ENCODE measurements around the gene SH3TC2. TPM values are rescaled to one million over a fixed set of nuclear protein-coding genes. Genes with fewer than 3 reads are reported as not detected.

SH3TC2 gene
- total RNA-seq, 4 donors from 2014 or later = 0.29 to 3.5 (median 2.1) TPM

- H3K9me3 ChIP-seq = no peaks in the 10 kb centered on the region
- no peaks in the 10 kb centered on the region for H3K27me3 ChIP-seq
- H3K4me1 ChIP-seq = no peaks in the 10 kb centered on the region
- no peak overlapping the region for H3K4me3 ChIP-seq
- H3K27ac ChIP-seq = no peak overlapping the region
- TF ChIP-seq CTCF (IDR thresholded peaks at IDR 0.05) (no peak), POLR2A (IDR thresholded peaks at IDR 0.05) (no peak)
- no peak for DNase-seq
- no peaks in the 10 kb centered on the region for H3K36me3 ChIP-seq
- intact Hi-C loops (cut with DNase I; ENCODE audit: low total_unique reads) = no loop called here
Observed at GRCh38 chr5:149045089-149045460, 17.8 kb downstream of the SH3TC2 start.

- Histone ChIP-seq H3K9me3 (no peaks in the 10 kb centered on the region), H3K4me3 (no peak overlapping the region), H3K27me3 (no peaks in the 10 kb centered on the region), H3K4me1 (no peaks in the 10 kb centered on the region), H3K27ac (no peak overlapping the region), H3K36me3 (no peaks in the 10 kb centered on the region)
- intact Hi-C loops (cut with DNase I; ENCODE audit: low total_unique reads) = no loop called here
- no peak for TF ChIP-seq POLR2A (IDR thresholded peaks at IDR 0.05)
- TF ChIP-seq CTCF (IDR thresholded peaks at IDR 0.05) = no peak
- DNase-seq = no peak
Observed at GRCh38 chr5:149044453-149045088, 18.3 kb downstream of the SH3TC2 start.

DNA sequence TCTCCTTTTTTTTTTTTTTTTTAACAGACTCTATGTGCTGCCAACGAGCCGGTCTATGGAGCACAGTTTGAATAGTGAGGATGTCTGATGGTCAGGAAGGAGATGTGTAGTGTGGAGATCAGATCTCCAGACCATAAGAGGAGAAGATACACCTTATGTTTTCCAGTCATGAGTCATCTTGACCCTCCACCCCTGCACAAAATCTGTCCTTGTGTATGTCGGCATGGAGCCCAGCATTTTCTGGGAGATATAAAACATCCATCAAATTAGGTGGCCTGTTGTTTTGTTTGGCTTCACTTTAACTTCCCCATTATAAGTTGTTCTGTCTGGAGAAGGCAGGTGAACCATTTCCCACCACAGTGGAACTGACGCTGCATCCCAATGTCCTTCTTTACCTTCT is 19.2 kb downstream of the SH3TC2 start:
- DNase-seq = no peak
- no peaks in the 10 kb centered on the region for H3K4me1 ChIP-seq
- intact Hi-C loops (cut with DNase I; ENCODE audit: low total_unique reads) = no loop called here
- H3K9me3 ChIP-seq = no peaks in the 10 kb centered on the region
- TF ChIP-seq POLR2A (IDR thresholded peaks at IDR 0.05) (no peak), CTCF (IDR thresholded peaks at IDR 0.05) (no peak)
- no peak overlapping the region for H3K4me3 ChIP-seq
- H3K27me3 ChIP-seq = no peaks in the 10 kb centered on the region
- H3K27ac ChIP-seq = no peak overlapping the region
- H3K36me3 ChIP-seq = no peaks in the 10 kb centered on the region

GRCh38 chr5:149042865-149043264 is 20.0 kb downstream of the SH3TC2 start:
- TF ChIP-seq POLR2A (IDR thresholded peaks at IDR 0.05) = no peak
- no peak for TF ChIP-seq CTCF (IDR thresholded peaks at IDR 0.05)
- H3K36me3 ChIP-seq = no peaks in the 10 kb centered on the region
- intact Hi-C loops (cut with DNase I; ENCODE audit: low total_unique reads) = no loop called here

DNA sequence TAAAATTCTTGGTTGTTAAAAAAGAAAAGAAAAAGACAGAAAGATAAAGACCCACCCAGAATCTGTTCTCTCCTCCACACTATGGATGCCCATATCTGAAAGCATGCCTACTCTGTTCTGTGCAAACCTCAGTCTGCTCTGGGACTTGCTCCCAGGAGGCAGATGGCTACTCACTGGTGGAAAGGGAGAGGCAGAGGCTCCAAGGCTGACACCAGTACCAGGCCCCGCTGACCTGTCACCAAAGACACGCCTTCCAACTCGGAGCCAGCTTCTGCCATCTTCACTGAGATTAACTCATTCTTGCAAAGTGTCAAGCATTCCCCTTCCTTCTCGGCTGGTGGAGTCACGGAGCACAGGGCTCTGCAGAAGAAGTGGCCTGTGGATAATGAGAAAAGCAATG is 21.6 kb downstream of the SH3TC2 start:
- intact Hi-C loops (cut with DNase I; ENCODE audit: low total_unique reads) = no loop called here
- no peak overlapping the region for H3K4me3 ChIP-seq
- no peaks in the 10 kb centered on the region for H3K4me1 ChIP-seq
- H3K27ac ChIP-seq = no peak overlapping the region
- TF ChIP-seq POLR2A (IDR thresholded peaks at IDR 0.05) (no peak), CTCF (IDR thresholded peaks at IDR 0.05) (no peak)
- H3K36me3 ChIP-seq = no peaks in the 10 kb centered on the region
- no peak for DNase-seq
- H3K9me3 ChIP-seq = no peaks in the 10 kb centered on the region
- no peaks in the 10 kb centered on the region for H3K27me3 ChIP-seq

More at GRCh38 chr5:149042865-149043264, 20.0 kb downstream of the SH3TC2 start:
- no peaks in the 10 kb centered on the region for H3K27me3 ChIP-seq
- H3K4me3 ChIP-seq = no peak overlapping the region
- no peak for DNase-seq
- H3K9me3 ChIP-seq = no peaks in the 10 kb centered on the region
- no peaks in the 10 kb centered on the region for H3K4me1 ChIP-seq
- no peak overlapping the region for H3K27ac ChIP-seq
